Loucy (cell line): Measurements from ENCODE around the gene TOM1L1.

Experiments used
- EZH2phosphoT487 ChIP-seq: fragments of 200-600 bp; IDR thresholded peaks from 2 replicates; pipeline ENCODE4 v1.6.1; 2018; ENCODE audit warnings: antibody characterized with exemption, mild to moderate bottlenecking, moderate library complexity, borderline replicate concordance
- TF ChIP-seq, protein P1 (sequence below): fragments of 200-600 bp; sonication (generic); conservative IDR thresholded peaks from 2 replicates; pipeline ENCODE4 v1.5.1; 2014; ENCODE audit warnings: mild to moderate bottlenecking, antibody characterized with exemption, low read length

DNA sequence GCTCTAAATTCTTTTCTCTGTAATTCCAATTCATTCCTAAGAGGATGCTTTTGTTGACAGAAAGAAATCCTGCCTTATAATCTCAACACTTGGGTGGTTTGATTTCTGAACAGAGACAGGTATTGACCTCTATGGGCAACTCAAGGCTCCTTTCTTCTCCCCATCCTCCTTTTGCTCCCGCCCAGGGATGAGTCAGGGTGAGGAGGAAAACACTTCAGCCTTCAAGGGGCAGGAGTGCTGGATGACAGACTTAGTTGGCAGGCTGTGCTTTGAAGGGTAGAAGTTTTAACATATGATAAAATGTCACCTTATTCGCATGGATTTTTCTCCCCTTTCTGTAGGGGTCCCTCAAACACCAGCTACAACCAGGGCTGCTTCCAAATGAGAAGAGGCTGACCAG is 16.7 kb upstream of the TOM1L1 start:
- TF ChIP-seq, protein P1, sequence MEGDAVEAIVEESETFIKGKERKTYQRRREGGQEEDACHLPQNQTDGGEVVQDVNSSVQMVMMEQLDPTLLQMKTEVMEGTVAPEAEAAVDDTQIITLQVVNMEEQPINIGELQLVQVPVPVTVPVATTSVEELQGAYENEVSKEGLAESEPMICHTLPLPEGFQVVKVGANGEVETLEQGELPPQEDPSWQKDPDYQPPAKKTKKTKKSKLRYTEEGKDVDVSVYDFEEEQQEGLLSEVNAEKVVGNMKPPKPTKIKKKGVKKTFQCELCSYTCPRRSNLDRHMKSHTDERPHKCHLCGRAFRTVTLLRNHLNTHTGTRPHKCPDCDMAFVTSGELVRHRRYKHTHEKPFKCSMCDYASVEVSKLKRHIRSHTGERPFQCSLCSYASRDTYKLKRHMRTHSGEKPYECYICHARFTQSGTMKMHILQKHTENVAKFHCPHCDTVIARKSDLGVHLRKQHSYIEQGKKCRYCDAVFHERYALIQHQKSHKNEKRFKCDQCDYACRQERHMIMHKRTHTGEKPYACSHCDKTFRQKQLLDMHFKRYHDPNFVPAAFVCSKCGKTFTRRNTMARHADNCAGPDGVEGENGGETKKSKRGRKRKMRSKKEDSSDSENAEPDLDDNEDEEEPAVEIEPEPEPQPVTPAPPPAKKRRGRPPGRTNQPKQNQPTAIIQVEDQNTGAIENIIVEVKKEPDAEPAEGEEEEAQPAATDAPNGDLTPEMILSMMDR, result no peak
- no peak for TF ChIP-seq EZH2phosphoT487
